Measurements from ENCODE around the gene TSPEAR.
A peak's percentile ranks its signal among the peaks of the same experiment; 100 is the strongest.

The TSPEAR gene

GRCh38 chr21:44706026-44706705 lies 5.2 kb downstream of the TSPEAR start:
- no peak for TF ChIP-seq CTCF (IDR thresholded peaks at IDR 0.05; ENCODE audit: borderline replicate concordance, control extremely low read depth, extremely low read depth, insufficient read depth, missing control alignments)
- peak; percentile 32 for DNase-seq (ENCODE audit: low spot score)
- in situ Hi-C loops (cut with MboI; ENCODE audit: low sequenced_read_pairs, unreplicated experiment), result no loop called here

GRCh38 chr21:44704636-44705001 lies 6.8 kb downstream of the TSPEAR start:
- DNase-seq (ENCODE audit: low spot score), result no peak
- in situ Hi-C loops (cut with MboI; ENCODE audit: low sequenced_read_pairs, unreplicated experiment), result no loop called here
- no peak for TF ChIP-seq CTCF (IDR thresholded peaks at IDR 0.05; ENCODE audit: borderline replicate concordance, control extremely low read depth, extremely low read depth, insufficient read depth, missing control alignments)

GRCh38 chr21:44703731-44704635 lies 7.4 kb downstream of the TSPEAR start:
- in situ Hi-C loops (cut with MboI; ENCODE audit: low sequenced_read_pairs, unreplicated experiment), result no loop called here
- DNase-seq (ENCODE audit: low spot score), result no peak
- no peak for TF ChIP-seq CTCF (IDR thresholded peaks at IDR 0.05; ENCODE audit: borderline replicate concordance, control extremely low read depth, extremely low read depth, insufficient read depth, missing control alignments)

GRCh38 chr21:44702973-44703730 lies 8.2 kb downstream of the TSPEAR start:
- no peak for TF ChIP-seq CTCF (IDR thresholded peaks at IDR 0.05; ENCODE audit: borderline replicate concordance, control extremely low read depth, extremely low read depth, insufficient read depth, missing control alignments)
- in situ Hi-C loops (cut with MboI; ENCODE audit: low sequenced_read_pairs, unreplicated experiment), result no loop called here
- no peak for DNase-seq (ENCODE audit: low spot score)

GRCh38 chr21:44702111-44702972 lies 9.0 kb downstream of the TSPEAR start:
- TF ChIP-seq CTCF (IDR thresholded peaks at IDR 0.05; ENCODE audit: borderline replicate concordance, control extremely low read depth, extremely low read depth, insufficient read depth, missing control alignments), result no peak
- DNase-seq (ENCODE audit: low spot score), result no peak
- in situ Hi-C loops (cut with MboI; ENCODE audit: low sequenced_read_pairs, unreplicated experiment), result no loop called here

Data from GM13976 (cell line).